ENCODE results near the gene AP2A2.

Gene AP2A2

GRCh38 chr11:1029051-1029450, 103.4 kb downstream of the AP2A2 start:
- no peak overlapping the region for H3K4me3 ChIP-seq (ENCODE audit: control insufficient read depth, low read depth, low read length)
- no peak for TF ChIP-seq CTCF (conservative IDR thresholded peaks at IDR 0.05; ENCODE audit: control insufficient read depth, insufficient read depth, low read depth, low read length)
- DNase-seq (ENCODE audit: low read depth): no peak

- no peak overlapping the region for H3K4me3 ChIP-seq (ENCODE audit: control insufficient read depth, low read depth, low read length)
- no peak for TF ChIP-seq CTCF (conservative IDR thresholded peaks at IDR 0.05; ENCODE audit: control insufficient read depth, insufficient read depth, low read depth, low read length)
- no peak for DNase-seq (ENCODE audit: low read depth)
Observed at GRCh38 chr11:1029654-1030053, 104.0 kb downstream of the AP2A2 start.

GRCh38 chr11:1030086-1030485, 104.4 kb downstream of the AP2A2 start:
- TF ChIP-seq CTCF (conservative IDR thresholded peaks at IDR 0.05; ENCODE audit: control insufficient read depth, insufficient read depth, low read depth, low read length): no peak
- no peak for DNase-seq (ENCODE audit: low read depth)
- H3K4me3 ChIP-seq (ENCODE audit: control insufficient read depth, low read depth, low read length): no peak overlapping the region

- DNase-seq (ENCODE audit: low read depth): no peak
- no peak for TF ChIP-seq CTCF (conservative IDR thresholded peaks at IDR 0.05; ENCODE audit: control insufficient read depth, insufficient read depth, low read depth, low read length)
- H3K4me3 ChIP-seq (ENCODE audit: control insufficient read depth, low read depth, low read length): no peak overlapping the region
Observed at GRCh38 chr11:1030556-1030955, 104.9 kb downstream of the AP2A2 start.

GRCh38 chr11:1031121-1031899, 105.6 kb downstream of the AP2A2 start:
- no peak overlapping the region for H3K4me3 ChIP-seq (ENCODE audit: control insufficient read depth, low read depth, low read length)
- no peak for TF ChIP-seq CTCF (conservative IDR thresholded peaks at IDR 0.05; ENCODE audit: control insufficient read depth, insufficient read depth, low read depth, low read length)
- DNase-seq (ENCODE audit: low read depth): no peak

- TF ChIP-seq CTCF (conservative IDR thresholded peaks at IDR 0.05; ENCODE audit: control insufficient read depth, insufficient read depth, low read depth, low read length): no peak
- no peak overlapping the region for H3K4me3 ChIP-seq (ENCODE audit: control insufficient read depth, low read depth, low read length)
- no peak for DNase-seq (ENCODE audit: low read depth)
Observed at GRCh38 chr11:1032310-1032891, 106.7 kb downstream of the AP2A2 start.
